Karpas-422 (cell line): Measurements from ENCODE around the gene G3BP1. TPM values are rescaled to one million over a fixed set of nuclear protein-coding genes. Genes with fewer than 3 reads are reported as not detected.

Experiments used
- DNase-seq: peaks from one replicate; pipeline ENCODE4 v3.0.0-alpha.2; 2015
- H2AFZ ChIP-seq: fragments of 200-600 bp; sonication (generic); 2 replicates; pipeline ENCODE4 v1.6.1; 2014; ENCODE audit warnings: antibody characterized with exemption, low read length, mixed read lengths
- H3K27ac ChIP-seq: fragments of 200-600 bp; sonication (generic); 2 replicates; pipeline ENCODE4 v1.5.1; 2014; ENCODE audit warnings: mild to moderate bottlenecking, low read length, moderate library complexity
- H3K27me3 ChIP-seq: fragments of 200-600 bp; sonication (generic); 2 replicates; pipeline ENCODE4 v1.6.1; 2014; ENCODE audit warnings: low read length, mixed read lengths
- H3K36me3 ChIP-seq: fragments of 200-600 bp; sonication (generic); 2 replicates; pipeline ENCODE4 v1.6.1; 2014; ENCODE audit warnings: low read length, mixed read lengths; ENCODE audit not compliant: insufficient read depth
- H3K4me1 ChIP-seq: fragments of 200-600 bp; sonication (generic); 2 replicates; pipeline ENCODE4 v1.6.1; 2014; ENCODE audit warnings: mild to moderate bottlenecking, low read length, mixed read lengths
- H3K4me2 ChIP-seq: fragments of 200-600 bp; sonication (generic); 2 replicates; pipeline ENCODE4 v1.6.1; 2014; ENCODE audit warnings: low read length, low read depth, mild to moderate bottlenecking; ENCODE audit not compliant: poor library complexity, severe bottlenecking
- H3K4me3 ChIP-seq: fragments of 200-600 bp; sonication (generic); 2 replicates; pipeline ENCODE4 v1.5.1; 2014; ENCODE audit warnings: mild to moderate bottlenecking, antibody characterized with exemption, low read length, mixed read lengths
- H3K79me2 ChIP-seq: fragments of 200-600 bp; sonication (generic); 2 replicates; pipeline ENCODE4 v1.6.1; 2014; ENCODE audit warnings: mild to moderate bottlenecking, low read length, mixed read lengths
- H3K9ac ChIP-seq: fragments of 200-600 bp; sonication (generic); 2 replicates; pipeline ENCODE4 v1.6.0; 2014; ENCODE audit warnings: low read length
- H3K9me2 ChIP-seq: fragments of 200-600 bp; sonication (generic), shearing (Covaris generic); replicated peaks from 2 replicates; pipeline ENCODE4 v1.6.0; 2014; ENCODE audit warnings: mild to moderate bottlenecking, low read length, moderate library complexity; ENCODE audit not compliant: insufficient read depth
- H3K9me3 ChIP-seq: fragments of 300-700, 200-600 bp; sonication (generic); 2 replicates; pipeline ENCODE4 v1.6.1; 2014; ENCODE audit warnings: low read length, mixed read lengths
- H4K20me1 ChIP-seq: fragments of 200-600 bp; sonication (generic); 2 replicates; pipeline ENCODE4 v1.6.1; 2014; ENCODE audit warnings: mild to moderate bottlenecking, antibody characterized with exemption, low read length, low read depth; ENCODE audit not compliant: insufficient read depth
- total RNA-seq: library from RNA; depleted of rRNA; stranded (reverse); fragments of >200 nt; shearing (Covaris generic); gene quantifications from 2 replicates; pipeline ENCODE4 v1.2.3, GENCODE V29; 2014; ENCODE audit warnings: low replicate concordance

The G3BP1 gene
- total RNA-seq, 1 experiment from 2014 or later = 186 TPM

DNA sequence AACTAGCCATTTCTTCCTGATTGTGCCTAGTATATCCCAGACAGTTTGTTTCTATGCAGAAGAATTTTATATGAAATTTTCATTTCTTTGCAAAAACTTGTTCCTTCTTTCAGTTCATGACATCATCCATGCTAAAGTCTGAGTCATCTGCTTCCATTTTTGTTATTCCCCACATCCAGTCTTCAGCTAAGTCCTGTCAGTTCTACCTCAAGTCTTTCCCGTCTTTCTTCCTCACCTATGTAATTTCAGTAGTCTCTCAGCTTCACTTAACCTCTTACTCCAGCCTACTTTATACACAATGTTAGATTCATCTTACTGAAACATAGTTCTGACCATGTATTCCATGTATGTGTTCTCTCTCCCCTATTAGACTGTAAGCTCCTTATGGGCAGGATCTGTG, 39.1 kb downstream of the G3BP1 start:
- Histone ChIP-seq H2AFZ (no peak overlapping the region), H3K4me1 (no peaks in the 10 kb centered on the region), H3K9me3 (no peaks in the 10 kb centered on the region), H3K9me2 (no peaks in the 10 kb centered on the region), H3K4me3 (no peak overlapping the region), H3K27ac (no peak overlapping the region), H3K79me2 (peaks cover 53% of the 10 kb centered on the region), H4K20me1 (no peaks in the 10 kb centered on the region), H3K36me3 (peaks cover 92% of the 10 kb centered on the region), H3K27me3 (no peaks in the 10 kb centered on the region), H3K9ac (no peak overlapping the region), H3K4me2 (no peak overlapping the region)
- no peak for DNase-seq

GRCh38 chr5:151811593-151812321, 40.0 kb downstream of the G3BP1 start:
- H3K27me3 ChIP-seq = no peaks in the 10 kb centered on the region
- H3K79me2 ChIP-seq = peaks cover 45% of the 10 kb centered on the region
- H3K9ac ChIP-seq = no peak overlapping the region
- H2AFZ ChIP-seq = no peak overlapping the region
- no peak overlapping the region for H3K27ac ChIP-seq
- H4K20me1 ChIP-seq = no peaks in the 10 kb centered on the region
- H3K4me2 ChIP-seq = no peak overlapping the region
- H3K36me3 ChIP-seq = peaks cover 85% of the 10 kb centered on the region
- no peaks in the 10 kb centered on the region for H3K9me3 ChIP-seq
- H3K9me2 ChIP-seq = no peaks in the 10 kb centered on the region
- no peak for DNase-seq
- H3K4me3 ChIP-seq = no peak overlapping the region
- H3K4me1 ChIP-seq = no peaks in the 10 kb centered on the region

GRCh38 chr5:151812757-151813309, 41.1 kb downstream of the G3BP1 start:
- Histone ChIP-seq H3K36me3 (peaks cover 76% of the 10 kb centered on the region), H3K4me3 (no peak overlapping the region), H3K27me3 (no peaks in the 10 kb centered on the region), H3K27ac (no peak overlapping the region), H4K20me1 (no peaks in the 10 kb centered on the region), H3K79me2 (peaks cover 36% of the 10 kb centered on the region), H3K4me1 (no peaks in the 10 kb centered on the region), H3K9me3 (no peaks in the 10 kb centered on the region), H2AFZ (no peak overlapping the region), H3K4me2 (no peak overlapping the region), H3K9ac (no peak overlapping the region), H3K9me2 (no peaks in the 10 kb centered on the region)
- DNase-seq = no peak

DNA sequence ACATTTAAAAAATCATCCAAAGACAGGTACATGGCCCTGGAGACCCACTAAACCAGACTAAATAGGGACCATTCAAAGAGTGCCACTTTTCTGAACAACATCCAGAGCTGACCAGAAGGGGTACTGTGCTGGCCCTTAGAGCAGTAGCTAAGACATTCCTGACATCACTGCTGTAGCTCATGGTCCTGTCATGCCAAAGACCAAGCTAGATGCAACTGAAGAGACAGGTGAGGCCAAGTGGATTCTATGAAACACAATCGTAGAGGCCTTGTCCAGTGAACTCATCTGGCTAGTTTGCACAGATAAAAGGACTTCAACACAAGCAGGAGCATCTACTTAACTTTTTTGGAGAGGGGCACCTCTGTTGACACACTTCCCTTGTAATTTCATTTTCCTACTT, 43.3 kb downstream of the G3BP1 start:
- Histone ChIP-seq H3K27ac (no peak overlapping the region), H3K9me3 (no peaks in the 10 kb centered on the region), H3K79me2 (peaks cover 16% of the 10 kb centered on the region), H3K4me1 (no peaks in the 10 kb centered on the region), H3K9ac (no peak overlapping the region), H3K27me3 (no peaks in the 10 kb centered on the region), H3K4me3 (no peak overlapping the region), H3K4me2 (no peak overlapping the region), H3K9me2 (no peaks in the 10 kb centered on the region), H4K20me1 (no peaks in the 10 kb centered on the region), H2AFZ (no peak overlapping the region), H3K36me3 (peaks cover 54% of the 10 kb centered on the region)
- DNase-seq = no peak

GRCh38 chr5:151819830-151820229, 48.1 kb downstream of the G3BP1 start:
- H3K4me3 ChIP-seq = no peak overlapping the region
- H3K9ac ChIP-seq = no peak overlapping the region
- no peak overlapping the region for H2AFZ ChIP-seq
- H3K4me2 ChIP-seq = no peak overlapping the region
- DNase-seq = no peak
- H3K9me2 ChIP-seq = no peaks in the 10 kb centered on the region
- H3K9me3 ChIP-seq = no peaks in the 10 kb centered on the region
- no peaks in the 10 kb centered on the region for H3K27me3 ChIP-seq
- no peak overlapping the region for H3K27ac ChIP-seq
- H3K79me2 ChIP-seq = 0 out of 2 replicates have a peak, but pooled peaks cover 4% of the 10 kb centered on the region
- peaks cover 17% of the 10 kb centered on the region for H3K36me3 ChIP-seq
- H3K4me1 ChIP-seq = no peaks in the 10 kb centered on the region
- H4K20me1 ChIP-seq = no peaks in the 10 kb centered on the region

- no peak for DNase-seq
- Histone ChIP-seq H3K4me3 (no peak overlapping the region), H2AFZ (no peak overlapping the region), H4K20me1 (no peaks in the 10 kb centered on the region), H3K4me1 (no peaks in the 10 kb centered on the region), H3K79me2 (0 out of 2 replicates have a peak, but pooled peaks cover 2% of the 10 kb centered on the region), H3K27me3 (no peaks in the 10 kb centered on the region), H3K9me2 (no peaks in the 10 kb centered on the region), H3K9ac (no peak overlapping the region), H3K4me2 (no peak overlapping the region), H3K36me3 (peaks cover 16% of the 10 kb centered on the region), H3K9me3 (no peaks in the 10 kb centered on the region), H3K27ac (no peak overlapping the region)
Measured at GRCh38 chr5:151820271-151820670, 48.5 kb downstream of the G3BP1 start.

- Histone ChIP-seq H3K4me1 (no peaks in the 10 kb centered on the region), H3K4me2 (no peak overlapping the region), H4K20me1 (no peaks in the 10 kb centered on the region), H3K79me2 (no peaks in the 10 kb centered on the region), H3K9me2 (no peaks in the 10 kb centered on the region), H3K9me3 (no peaks in the 10 kb centered on the region), H3K4me3 (no peak overlapping the region), H3K27ac (no peak overlapping the region), H3K27me3 (no peaks in the 10 kb centered on the region), H3K9ac (no peak overlapping the region), H3K36me3 (peaks cover 19% of the 10 kb centered on the region), H2AFZ (no peak overlapping the region)
- no peak for DNase-seq
Measured at GRCh38 chr5:151820903-151821302, 49.1 kb downstream of the G3BP1 start.

- H3K9me2 ChIP-seq = no peaks in the 10 kb centered on the region
- no peaks in the 10 kb centered on the region for H3K9me3 ChIP-seq
- H3K4me1 ChIP-seq = no peaks in the 10 kb centered on the region
- peaks cover 31% of the 10 kb centered on the region for H3K36me3 ChIP-seq
- no peak overlapping the region for H3K4me2 ChIP-seq
- no peak for DNase-seq
- H4K20me1 ChIP-seq = no peaks in the 10 kb centered on the region
- no peak overlapping the region for H3K4me3 ChIP-seq
- H3K27me3 ChIP-seq = no peaks in the 10 kb centered on the region
- no peak overlapping the region for H3K27ac ChIP-seq
- H2AFZ ChIP-seq = no peak overlapping the region
- no peaks in the 10 kb centered on the region for H3K79me2 ChIP-seq
- no peak overlapping the region for H3K9ac ChIP-seq
Measured at GRCh38 chr5:151822141-151822540, 50.4 kb downstream of the G3BP1 start.
